LNCAP (cell line): ENCODE data around the gene IFT27.

Experiments used
- CTCF ChIP-seq: fragments of 450-650 bp; IDR thresholded peaks from 2 replicates; pipeline ENCODE4 v1.5.1; 2017; ENCODE audit warnings: mild to moderate bottlenecking

Gene IFT27

GRCh38 chr22:36816636-36817524 lies 41.0 kb upstream of the IFT27 start, which contains the start of gene PVALB:
Gene PVALB (minus strand): TSS chr22:36817035. CDS start chr22:36817005, 30 bp downstream.
- no peak for TF ChIP-seq CTCF

- TF ChIP-seq CTCF, result no peak
Observed at GRCh38 chr22:36816339-36816635, 40.4 kb upstream of the IFT27 start.

GRCh38 chr22:36815558-36816338 lies 39.8 kb upstream of the IFT27 start:
- no peak for TF ChIP-seq CTCF

GRCh38 chr22:36814801-36815200 lies 38.9 kb upstream of the IFT27 start:
- TF ChIP-seq CTCF, result no peak

- TF ChIP-seq CTCF, result no peak
Observed at GRCh38 chr22:36811094-36811800, 35.3 kb upstream of the IFT27 start.

- TF ChIP-seq CTCF, result no peak
Observed at GRCh38 chr22:36809351-36809750, 33.4 kb upstream of the IFT27 start.

- no peak for TF ChIP-seq CTCF
Observed at GRCh38 chr22:36808721-36809344, 32.9 kb upstream of the IFT27 start.
